LNCAP (cell line): ENCODE data around the gene ITIH3.

ENCODE experiments used
- CTCF ChIP-seq: fragments of 450-650 bp; IDR thresholded peaks from 2 replicates; pipeline ENCODE4 v1.5.1; 2017; ENCODE audit warnings: mild to moderate bottlenecking

The ITIH3 gene

GRCh38 chr3:52852419-52852818 lies 57.8 kb downstream of the ITIH3 start:
- no peak for TF ChIP-seq CTCF

GRCh38 chr3:52854013-52854412 lies 59.4 kb downstream of the ITIH3 start:
- TF ChIP-seq CTCF, result no peak

- no peak for TF ChIP-seq CTCF
Measured at GRCh38 chr3:52856666-52857065, 62.1 kb downstream of the ITIH3 start.

GRCh38 chr3:52857133-52857532 lies 62.5 kb downstream of the ITIH3 start:
- TF ChIP-seq CTCF, result no peak

GRCh38 chr3:52857864-52858263 lies 63.3 kb downstream of the ITIH3 start:
- no peak for TF ChIP-seq CTCF
